ENCODE data around the gene PTPRE.

PTPRE gene

DNA sequence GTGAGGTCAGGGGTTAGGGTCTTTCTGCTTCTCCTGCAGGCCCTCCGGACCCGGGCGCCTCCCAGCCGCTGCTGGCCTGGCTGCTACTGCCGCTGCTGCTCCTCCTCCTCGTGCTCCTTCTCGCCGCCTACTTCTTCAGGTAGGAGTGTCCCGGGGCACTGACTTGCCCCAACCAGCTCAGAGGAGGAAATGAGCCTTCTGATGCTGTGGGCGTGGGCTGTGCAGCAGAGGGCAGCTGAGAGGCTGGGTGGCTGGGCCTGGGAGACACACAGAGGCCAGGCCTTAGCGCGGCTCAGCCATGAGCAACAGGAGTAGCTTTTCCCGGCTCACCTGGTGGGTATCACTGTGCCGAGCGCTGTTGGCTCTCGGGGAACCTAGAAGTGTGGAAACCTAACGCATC, 140.4 kb downstream of the PTPRE start:
- peak; percentile 73 for DNase-seq (ENCODE audit: low read depth)

DNA sequence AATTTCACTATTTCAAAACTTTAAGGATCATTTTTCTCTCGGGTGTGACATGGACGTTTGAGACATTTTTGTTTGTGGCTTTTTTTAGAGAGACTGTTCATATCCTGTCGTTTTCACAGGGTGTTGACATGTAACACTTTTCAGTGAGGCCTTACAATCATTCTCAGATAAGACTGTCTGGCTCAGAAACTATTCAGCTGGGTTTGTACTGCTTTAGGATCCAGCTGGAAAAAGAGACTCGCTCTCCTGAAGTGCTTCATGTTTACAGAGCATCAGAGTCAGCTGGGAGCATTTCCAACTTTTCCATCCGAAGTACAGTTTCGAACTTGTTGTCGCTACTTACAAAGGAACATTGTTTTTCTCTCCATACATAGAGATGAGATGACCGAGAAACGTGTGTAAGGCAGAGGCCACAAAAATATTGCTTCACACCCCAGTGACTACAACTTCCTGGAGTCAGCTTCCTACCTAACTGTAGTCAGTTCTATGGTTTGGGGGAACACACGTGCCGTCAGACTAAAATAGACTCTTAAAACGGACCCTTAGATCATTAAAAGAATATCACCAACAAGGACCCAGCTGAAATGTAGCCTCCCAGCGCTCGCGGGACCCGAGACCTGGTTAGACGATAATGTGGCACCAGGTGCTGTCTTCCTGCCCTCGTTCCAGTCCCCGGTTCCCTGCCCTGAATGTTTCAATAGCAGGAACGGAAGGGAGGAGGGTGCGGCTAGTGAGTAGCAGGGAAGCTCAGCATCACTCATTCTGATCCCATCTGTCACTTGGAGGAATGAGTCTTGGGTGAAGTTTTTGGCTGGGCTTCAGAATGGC, 141.3 kb downstream of the PTPRE start:
- DNase-seq (ENCODE audit: low read depth), result no peak

DNA sequence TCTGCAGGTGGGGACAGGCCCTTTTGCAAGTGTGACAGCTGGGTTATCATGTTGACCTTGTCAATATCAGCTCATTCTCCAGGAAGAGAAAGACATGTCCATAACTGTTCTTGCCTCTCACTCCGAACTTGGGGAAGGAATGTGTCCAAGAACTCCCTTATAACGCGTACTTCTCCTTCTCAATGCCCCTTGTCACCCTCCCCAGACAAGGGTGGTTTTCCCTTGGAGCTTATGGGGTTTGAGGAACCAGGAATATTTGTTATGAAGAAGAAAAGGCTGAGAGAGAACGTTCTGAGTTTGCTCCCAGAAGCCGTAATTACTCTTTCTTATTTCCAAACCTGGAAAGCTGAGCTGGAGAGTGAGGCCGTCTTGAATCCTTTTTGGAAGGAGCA, 141.9 kb downstream of the PTPRE start:
- DNase-seq (ENCODE audit: low read depth), result no peak

DNA sequence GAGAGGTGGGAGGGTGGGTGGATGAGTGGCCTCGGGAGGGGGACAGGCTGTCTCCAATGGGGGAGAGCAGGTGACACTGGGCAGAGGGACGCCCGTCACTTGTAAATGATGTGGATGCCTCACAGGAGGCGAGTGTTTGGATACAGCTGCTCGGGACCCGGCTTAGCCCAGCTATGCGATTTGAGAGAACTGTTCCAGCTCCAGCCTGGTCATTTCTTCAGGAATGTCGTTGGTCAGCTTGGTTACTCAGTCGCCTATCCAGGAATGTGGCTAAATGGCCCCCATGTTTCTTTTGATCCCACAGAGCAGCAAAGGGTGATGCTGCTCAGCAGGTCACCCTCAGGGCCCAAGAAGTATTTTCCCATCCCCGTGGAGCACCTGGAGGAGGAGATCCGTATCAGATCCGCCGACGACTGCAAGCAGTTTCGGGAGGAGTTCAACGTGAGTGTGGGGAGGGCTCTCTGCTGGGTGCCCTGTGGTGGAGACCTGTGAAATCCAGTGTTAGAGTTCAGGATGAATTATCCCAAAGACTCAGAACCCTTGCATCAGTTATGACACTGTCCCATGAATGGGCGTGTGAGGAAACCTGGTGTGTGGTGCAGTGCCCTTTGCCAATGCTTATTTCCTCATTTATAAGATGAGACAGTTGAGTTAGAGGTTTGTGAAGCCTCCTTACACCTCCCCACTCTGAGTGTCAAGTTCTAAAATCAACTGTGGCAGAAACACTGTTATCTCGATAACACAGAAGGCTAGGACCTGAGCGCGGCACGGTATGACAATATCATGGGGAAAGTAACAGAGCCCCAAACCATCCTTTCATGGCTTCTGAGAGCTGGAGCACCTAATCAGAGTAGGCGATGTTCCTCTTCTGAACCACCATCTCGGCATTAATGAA, 142.6 kb downstream of the PTPRE start:
- no peak for DNase-seq (ENCODE audit: low read depth)

DNA sequence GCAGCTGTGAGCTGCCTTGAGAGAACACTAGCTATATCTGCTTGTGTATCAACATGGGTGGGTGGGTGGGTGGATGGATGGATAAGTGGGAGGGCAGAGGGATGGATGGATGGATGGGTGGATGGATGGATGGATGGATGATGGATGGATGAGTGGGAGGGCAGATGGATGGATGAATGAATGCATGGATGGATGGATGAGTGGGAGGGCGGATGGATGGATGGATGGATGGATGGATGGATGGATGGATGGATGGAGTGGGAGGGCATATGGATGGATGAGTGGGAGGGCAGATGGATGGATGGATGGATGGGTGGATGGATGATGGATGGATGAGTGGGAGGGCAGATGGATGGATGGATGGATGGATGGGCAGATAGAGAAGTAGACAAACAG, 143.2 kb downstream of the PTPRE start:
- DNase-seq (ENCODE audit: low read depth), result no peak

DNA sequence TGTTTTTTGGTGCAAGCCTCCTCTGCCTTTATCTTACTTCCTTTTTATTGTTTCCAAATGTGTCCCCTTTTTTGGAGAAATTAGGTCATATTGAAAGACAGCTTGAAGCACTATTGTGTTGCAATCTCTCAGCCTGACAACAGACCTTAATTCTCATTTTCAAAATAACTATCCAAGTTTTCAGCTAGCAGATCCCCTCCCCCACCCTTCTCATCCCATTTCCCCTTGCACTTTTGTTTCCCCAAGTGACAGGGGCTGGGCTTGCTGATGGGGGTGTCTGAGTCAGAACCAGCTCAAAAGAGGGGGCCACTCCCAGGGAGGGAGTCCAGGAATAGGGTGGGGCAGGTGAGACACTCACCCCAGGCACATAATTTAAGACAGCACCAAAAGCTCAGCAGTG, 144.0 kb downstream of the PTPRE start:
- no peak for DNase-seq (ENCODE audit: low read depth)

DNA sequence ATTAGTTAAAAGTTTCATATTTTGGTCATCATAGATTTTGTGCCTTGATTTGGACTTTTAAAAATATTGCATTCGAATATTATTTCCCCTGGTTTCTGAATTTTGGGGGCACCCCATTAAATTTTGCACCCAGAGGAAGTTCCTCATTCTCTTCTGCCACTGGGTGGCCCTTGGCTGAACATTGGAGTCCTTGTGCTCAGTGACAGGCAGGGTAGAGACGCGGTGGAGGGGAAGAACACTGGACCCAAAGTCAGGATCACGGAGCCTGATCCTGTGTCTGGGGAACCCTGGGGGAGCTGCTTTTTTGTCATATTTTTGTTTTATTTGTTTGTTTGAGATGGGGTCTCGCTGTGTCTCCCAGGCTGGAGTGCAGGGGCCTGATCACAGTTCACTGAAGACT, 144.6 kb downstream of the PTPRE start:
- no peak for DNase-seq (ENCODE audit: low read depth)

DNA sequence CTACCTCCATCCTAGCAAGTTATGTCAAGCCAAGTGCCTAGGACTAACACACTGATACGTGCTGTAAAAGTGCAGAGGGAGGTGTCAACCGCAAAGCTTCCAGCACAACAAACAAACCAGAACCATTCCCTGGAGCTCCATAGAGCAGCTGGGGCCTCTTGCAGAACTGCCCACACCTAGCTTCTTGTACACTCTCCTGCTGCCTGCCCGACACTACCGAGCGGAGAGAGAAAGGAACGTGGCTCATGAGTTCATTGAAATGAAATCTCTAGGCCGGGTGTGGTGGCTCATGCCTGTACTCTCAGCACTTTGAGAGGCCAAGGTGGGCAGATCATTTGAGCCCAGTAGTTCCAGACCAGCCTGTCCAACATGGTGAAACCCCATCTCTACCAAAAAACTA, 145.8 kb downstream of the PTPRE start:
- DNase-seq (ENCODE audit: low read depth), result no peak

DNA sequence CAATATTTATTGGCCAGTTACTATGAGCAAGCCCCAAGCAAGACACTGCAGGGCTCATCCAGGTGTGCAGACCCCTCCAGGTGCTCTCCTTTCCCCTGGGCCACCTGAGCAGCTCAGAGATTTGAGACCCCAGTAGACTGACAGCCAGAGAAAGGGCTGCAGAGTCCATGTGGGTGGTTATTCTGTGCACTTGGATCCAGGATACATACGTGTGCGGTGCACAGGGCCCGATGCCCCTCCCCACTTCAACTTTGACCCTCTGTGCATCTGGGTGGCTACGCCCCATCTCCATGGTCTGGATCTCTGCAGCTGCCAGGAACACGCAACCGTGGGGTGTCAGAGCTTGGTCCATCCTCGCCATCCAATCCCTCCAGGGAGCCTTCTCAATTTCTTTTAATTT, 146.5 kb downstream of the PTPRE start:
- no peak for DNase-seq (ENCODE audit: low read depth)

DNA sequence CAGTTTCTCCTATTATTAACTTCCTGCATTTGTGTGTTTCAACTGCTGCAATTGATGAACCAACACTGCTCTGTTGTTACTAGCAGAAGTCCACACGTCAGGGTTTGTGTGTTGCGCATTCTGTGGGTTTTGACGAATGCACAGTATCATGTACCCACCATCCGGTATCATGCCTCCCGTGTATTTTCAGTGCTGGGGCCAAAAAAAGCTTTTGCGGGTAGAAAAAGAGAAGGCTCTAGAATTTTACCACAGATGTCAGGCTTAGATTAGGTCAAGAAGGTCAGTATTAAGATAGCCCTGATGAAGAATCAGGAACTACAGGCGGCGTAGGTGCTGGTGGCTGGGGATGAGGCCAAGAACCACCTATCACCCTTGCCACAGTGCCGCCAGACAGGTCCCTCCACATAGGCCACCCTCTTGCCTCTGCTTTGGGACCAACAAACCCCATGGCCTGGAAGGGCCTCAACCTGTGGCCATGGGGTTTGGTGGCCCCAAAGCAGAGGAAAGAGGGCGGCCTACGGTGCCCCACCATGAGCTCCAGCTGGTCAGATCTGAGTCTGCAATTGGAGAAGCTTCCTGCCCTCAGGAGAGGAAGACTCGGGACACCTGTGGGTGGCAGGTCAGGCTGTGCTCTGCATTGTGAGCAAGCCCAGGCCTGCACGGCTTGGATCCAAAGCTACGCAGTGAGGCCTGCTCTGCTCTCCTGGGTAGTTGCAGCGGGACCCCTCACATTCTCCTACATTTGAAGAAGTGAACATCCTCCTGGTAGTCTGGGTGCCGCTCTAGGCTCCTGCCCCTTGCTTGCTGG, 147.5 kb downstream of the PTPRE start:
- DNase-seq (ENCODE audit: low read depth), result no peak

DNA sequence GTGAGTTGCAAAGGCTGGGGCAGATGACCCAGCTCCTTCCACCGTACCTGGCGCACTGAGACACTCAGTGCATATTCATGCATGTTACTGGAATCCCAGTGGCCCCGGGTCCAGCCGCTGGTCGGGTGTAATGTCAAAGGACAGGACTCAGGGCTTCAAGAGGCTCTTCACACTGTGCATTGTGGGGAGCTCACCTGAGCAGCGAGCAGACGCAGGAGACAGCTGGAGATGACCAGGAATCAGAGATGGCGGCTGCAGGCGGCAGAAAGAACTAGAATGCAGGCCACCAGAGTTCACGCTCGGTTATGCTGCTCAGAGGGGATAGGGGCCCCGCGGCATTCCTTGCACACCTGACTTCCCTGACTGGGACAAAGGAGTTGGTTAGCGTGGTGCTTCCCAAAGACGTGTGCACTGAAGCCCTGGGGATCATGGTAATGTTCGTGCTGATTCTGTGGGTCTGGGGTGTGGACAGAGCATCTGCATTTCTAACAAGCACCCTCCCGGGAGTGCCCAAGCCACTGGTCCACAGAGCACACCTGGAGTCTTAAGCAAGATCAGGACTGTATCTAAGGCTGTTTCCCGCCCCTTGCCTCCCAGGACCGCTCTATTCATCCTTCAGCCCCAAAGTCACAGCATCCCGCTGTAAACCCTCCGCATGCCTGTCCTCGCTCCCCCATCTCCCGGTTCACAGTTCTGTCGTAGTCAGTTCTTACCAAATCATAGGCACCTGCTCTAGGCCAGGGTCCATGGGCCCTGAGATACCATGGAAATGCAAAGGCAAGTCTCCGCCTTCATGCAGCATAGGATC, 148.4 kb downstream of the PTPRE start:
- no peak for DNase-seq (ENCODE audit: low read depth)

DNA sequence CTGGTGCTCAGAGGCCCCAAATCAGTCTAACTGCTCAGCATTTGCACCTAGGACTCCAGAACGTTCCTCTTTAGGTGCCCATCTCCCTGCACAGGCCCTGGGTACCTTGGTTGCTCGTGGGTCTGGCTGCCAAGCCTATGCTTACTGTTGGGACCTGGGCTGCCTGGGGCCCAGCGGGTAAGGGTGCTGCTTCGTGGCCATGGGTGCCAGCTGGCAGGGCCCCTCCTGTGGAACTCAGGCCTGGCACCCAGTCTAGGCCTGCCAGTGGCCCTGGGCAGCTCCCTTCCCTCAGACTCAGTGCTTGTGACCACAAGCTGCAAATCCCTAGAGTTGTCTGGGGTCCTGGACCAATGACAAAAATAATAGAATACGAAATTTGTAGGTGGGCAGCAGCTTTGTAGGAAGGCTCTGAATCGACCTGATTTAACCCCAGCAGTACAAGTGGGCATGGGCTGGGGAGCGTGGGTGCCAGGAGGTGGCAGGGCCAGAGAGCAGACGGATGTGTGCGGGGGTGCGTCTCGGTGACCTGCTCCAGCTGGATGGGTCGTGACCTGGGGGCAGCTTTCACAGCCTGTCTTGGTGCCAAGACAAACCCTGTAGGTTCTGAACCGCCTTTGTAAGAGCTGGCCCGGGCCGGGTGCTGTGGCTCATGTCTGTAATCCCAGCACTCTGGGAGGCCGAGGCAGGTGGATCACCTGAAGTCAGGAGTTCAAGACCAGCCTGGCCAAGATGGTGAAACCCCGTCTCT, 149.6 kb downstream of the PTPRE start:
- DNase-seq (ENCODE audit: low read depth), result no peak

DNA sequence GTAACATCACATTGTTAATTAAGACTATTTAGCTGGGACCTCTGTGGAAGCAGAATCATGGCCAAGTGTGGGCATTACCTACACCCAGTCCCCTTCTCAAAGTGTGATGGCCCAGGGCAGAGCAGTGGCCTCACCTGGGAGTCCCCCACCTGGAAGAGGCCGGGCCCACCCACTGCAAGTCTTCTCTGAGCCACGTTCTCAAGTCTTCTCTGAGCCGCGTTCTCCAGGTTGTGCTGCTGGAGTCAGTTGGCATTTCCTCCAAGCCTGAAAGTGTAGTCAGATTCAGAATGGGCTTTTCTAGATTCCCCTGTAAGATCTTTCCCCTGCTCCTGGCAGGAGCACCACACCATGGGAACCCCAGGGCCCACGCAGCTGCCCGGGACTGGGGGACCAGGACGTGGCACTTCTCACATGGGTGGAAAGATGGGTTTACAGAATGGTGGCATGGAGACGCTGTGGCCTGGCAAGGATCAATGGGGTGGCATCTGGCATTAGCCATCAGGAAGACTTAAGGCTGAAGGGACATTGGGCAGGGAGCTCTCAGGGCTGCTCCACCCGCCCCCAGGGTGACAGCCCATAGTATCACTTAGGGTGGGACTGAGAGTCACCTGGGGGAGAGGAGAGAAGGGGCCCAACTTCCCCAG, 151.3 kb downstream of the PTPRE start:
- no peak for DNase-seq (ENCODE audit: low read depth)

DNA sequence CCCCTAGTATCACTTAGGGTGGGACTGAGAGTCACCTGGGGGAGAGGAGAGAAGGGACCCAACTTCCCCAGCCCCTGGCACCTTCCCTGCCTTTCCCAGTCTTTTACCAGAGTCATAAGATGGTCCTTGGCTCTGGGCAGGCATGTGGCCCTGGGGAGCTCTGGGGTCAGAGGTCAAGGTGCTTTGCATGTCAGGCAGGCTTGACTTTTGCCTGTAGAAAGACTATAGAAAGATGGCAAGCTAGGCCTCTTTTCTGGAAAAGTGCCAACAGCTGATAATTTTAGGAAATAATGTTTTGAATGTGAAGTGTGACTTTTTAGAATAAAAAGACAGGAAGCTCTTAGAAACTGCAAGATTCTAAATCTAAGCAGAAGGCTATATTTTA, 151.8 kb downstream of the PTPRE start:
- DNase-seq (ENCODE audit: low read depth), result no peak

DNA sequence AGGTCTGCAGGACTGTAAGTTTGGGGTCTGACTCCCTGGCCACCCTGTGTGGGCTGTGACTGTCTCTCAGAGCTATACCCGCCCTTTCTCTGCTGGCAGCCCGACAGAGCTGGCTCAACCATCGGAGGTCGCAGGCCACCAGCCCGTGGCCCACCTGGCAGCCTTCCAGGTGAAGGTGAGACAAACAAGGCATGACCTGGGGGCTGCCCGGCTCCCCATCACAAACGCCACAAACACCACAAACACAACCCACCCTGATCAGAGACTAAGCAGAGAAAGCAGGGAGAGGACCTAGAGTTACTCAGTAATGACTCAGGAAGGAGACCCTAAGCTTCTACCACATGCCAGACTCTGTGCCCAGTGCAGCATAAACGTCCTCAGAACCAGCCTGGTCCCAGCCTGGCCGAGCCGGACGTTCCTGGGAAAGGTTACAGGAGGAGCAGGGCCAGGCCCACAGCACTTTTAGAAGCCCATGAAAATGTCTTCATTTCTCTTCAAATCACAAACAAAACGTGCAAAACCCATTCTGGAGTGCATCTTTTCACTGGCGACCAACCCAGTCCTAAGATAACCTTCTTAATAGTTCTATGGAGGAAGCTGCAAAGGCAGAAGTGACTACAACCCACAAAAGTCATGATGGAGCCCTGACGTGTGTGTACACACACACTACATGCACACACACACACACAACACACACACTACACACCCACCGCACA, 152.5 kb downstream of the PTPRE start:
- DNase-seq (ENCODE audit: low read depth), result no peak

DNA sequence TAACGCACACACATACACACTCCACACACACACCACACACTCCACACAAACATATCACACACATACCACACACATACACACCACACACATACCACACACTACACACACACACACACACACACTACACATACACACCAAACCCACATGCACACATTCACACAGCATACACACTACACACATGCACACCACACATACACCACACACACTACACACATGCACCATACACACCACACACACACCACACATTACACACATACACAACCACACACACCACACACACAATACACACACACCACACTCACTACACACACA, 153.0 kb downstream of the PTPRE start:
- no peak for DNase-seq (ENCODE audit: low read depth)

DNA sequence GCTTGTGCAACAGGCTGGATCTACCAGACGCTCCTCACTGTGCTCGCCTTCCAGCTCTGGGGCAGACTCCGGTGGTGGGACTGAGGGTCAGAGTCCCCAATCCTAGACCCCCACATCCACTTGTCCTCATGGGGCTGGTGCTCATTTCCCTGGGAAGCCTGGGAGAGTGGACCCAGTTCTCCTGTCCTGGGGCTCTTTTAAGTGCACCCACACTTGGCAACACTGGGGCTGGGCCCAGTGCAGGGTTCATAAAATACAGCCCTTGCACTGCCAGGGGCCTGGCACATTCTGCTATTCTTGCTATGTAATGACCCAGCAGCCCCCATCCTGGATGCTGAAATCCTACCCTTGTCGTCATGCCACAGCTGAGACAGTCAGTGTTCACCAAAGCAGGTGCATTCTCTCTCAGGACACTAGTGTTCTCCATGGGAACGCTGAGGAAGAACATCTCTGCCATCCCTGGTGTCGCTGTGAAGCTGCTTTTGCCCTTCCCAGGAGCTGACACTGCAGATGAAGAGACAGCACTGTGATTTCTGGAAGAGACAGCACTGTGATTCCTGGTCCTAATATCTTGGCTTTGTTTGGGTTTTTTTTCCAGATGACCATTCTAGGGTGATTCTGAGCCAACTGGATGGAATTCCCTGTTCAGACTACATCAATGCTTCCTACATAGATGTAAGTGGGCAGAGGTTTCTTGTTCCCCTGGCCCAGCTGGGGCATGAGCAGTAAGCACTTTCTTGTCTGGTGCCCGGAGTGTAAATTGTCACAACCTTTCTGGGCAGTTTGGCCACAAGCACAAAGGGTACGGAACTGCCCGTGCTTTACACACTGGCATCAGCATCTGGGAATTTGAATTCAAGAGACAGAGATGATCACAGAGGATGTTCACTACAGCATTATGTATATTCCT, 153.7 kb downstream of the PTPRE start:
- DNase-seq (ENCODE audit: low read depth), result no peak

All from T follicular helper cell (primary cell).